ENCODE measurements around the gene DCAF5.

DCAF5 gene

DNA sequence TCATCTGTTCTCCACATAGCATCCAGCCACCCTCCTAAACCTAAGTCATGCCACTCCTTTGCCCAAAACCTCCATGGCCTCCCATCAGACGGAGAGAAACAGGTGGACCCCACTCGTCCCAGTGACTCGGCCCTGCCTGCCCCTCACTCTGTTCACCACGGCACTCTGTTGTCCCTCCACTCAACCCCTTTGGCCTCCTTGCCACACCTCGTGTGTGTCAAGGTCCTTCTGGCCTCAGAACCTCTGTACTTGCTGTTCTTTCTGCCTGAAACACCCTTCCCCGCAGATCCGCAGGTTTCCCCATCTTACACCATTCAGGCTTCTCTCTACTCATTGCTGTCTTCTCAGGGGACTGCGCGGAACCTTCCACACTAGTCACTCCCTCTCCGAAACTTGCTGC, 149.3 kb downstream of the DCAF5 start:
- no peak for DNase-seq

DNA sequence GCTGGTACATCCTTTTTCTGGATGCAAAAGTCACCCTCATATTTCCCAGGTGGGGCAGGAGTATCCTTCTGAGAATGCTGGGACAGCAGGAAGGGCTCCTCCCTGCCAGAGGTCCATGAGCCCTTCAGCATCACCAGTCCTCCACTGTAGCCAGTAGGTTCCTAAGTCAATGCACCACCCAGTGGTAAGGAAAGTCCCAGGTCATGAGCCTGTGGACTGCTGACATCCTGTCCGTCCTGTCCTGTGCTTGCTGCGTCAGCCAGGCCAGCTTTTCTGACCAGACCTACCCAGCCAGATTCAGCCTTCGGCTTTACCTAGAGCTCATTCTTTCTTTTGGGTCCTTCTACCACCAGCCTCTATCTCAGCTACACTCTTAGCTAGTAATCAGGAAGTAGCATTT, 150.8 kb downstream of the DCAF5 start:
- no peak for DNase-seq

DNA sequence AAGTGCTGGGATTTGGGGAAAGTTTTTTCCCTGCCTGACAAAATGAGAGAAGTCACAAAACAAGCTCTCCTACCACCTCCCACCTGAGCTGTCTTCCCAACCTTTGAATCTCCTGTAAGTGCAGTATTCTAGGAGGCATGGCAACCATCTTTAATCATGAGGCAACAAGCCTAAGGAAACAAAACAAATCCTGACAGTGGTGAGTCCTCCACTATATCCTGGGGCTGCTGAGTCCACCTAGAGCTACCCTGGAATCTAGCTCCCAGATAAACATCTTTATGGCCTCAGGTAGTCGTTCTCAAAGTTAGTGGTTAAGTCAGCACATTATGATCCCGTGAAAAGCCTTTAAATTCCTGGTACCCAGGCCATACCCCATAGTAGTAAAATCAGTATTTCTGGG, 151.5 kb downstream of the DCAF5 start:
- DNase-seq: no peak

Measured in MV-4-11 (cell line).